Activated CD4-positive, CD25-positive, alpha-beta regulatory T cell (primary cell): ENCODE data around the gene PDE9A.

ENCODE experiments used
- DNase-seq, 4 experiments: peaks; one replicate each; lab custom pipeline; 2025; lab: John Stamatoyannopoulos, UW

PDE9A gene

GRCh38 chr21:42758721-42759593 lies 105.5 kb downstream of the PDE9A start:
- DNase-seq = no peak

DNA sequence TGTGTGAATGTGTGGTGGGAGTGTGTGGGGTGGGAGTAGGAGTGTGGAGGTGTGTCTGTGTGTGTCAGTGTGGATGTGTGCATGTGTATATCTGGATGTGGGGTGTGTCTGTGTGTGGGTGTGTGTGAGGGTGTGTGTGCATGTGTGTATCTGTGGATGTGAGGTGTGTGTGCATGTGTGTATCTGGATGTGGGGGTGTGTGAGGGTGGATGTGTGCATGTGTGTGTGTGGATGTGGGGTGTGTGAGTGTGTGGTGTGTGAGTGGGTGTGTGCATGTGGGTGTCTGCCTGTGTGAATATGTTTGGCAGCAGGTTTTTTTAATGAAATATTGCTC lies 106.1 kb downstream of the PDE9A start:
- DNase-seq = no peak

- DNase-seq = no peak
These were observed 107.0 kb downstream of the PDE9A start for GRCh38 chr21:42760361-42760950.

GRCh38 chr21:42760951-42761751 lies 107.7 kb downstream of the PDE9A start:
- no peak for DNase-seq

DNA sequence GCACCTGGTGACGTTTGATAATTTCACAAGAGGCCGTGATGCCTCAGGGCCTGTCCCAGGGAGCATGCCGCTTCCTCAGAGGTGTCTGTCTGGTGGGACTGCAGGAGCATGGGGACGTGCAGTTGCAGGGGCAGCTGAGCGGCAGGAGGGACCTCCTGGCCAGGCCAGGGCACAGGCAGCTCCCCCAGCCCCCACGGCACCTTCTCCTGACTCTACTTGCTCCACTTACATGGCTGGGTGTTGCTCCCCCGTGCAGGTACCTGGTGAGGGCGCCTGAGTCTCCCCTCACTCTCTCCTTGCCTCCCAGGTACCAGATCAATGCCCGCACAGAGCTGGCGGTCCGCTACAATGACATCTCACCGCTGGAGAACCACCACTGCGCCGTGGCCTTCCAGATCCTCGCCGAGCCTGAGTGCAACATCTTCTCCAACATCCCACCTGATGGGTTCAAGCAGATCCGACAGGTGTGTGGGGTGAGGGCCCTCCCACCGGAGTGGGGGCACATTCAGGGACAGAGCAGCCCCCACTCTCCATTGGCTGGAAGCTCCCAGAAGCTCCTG lies 108.4 kb downstream of the PDE9A start:
- DNase-seq = no peak

DNA sequence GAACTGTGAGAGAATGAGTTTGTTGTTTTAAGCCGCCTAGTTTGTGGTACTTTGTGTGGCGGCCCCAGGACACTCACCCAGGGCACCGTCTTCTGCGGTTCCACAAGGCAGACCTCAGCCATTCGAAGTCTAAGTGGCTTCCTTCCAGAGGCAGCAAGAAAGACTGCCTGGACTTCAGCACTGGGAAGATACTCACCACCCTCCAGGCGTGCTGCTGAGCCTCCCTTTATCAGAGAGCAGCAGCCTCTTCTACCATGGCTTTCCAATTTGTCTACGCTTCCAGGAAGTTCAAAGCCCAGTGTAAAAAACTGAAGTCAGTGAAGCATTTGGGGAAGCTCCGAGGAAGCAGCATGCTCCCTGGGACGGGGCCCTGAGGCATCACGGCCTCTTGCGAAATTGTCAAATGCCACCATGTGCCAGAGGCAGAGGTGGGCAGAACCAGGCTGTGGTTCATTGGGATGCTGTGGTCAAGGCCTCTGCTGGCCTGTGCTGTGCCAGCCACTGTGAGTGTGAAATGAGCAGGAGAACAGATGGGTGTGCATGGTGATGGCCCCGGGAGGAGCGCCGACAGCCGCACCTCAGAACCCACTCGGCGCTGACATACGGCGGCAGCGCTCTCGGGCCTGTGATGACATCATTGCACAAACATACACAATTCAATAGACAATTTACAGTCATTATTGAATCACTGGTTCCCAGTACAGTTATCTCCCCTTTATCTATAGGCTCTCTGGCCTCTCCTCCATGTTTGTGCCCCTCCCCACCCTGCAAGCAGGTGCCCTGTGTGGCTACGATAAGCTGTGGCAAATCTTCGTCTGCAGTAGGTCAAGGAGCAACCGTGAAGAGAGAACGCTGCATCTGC lies 110.4 kb downstream of the PDE9A start:
- no peak for DNase-seq

DNA sequence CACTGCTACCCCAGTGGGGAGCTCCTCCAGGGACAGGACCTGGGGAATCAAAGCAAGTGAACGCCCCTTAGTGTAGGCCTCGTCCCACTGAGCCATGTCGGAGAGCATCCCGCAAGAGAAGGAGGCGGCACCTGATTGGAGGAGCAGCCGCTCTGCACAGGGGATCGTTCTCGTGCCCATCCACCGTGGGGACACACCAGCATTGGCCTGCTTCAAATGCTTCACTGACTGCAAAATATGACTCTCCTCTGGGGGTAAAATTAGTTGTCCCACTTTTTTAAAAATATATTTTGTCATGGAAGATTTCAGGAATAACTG lies 111.0 kb downstream of the PDE9A start:
- DNase-seq = no peak

GRCh38 chr21:42764883-42765282 lies 111.5 kb downstream of the PDE9A start:
- no peak for DNase-seq

GRCh38 chr21:42765656-42766055 lies 112.2 kb downstream of the PDE9A start:
- DNase-seq = no peak

DNA sequence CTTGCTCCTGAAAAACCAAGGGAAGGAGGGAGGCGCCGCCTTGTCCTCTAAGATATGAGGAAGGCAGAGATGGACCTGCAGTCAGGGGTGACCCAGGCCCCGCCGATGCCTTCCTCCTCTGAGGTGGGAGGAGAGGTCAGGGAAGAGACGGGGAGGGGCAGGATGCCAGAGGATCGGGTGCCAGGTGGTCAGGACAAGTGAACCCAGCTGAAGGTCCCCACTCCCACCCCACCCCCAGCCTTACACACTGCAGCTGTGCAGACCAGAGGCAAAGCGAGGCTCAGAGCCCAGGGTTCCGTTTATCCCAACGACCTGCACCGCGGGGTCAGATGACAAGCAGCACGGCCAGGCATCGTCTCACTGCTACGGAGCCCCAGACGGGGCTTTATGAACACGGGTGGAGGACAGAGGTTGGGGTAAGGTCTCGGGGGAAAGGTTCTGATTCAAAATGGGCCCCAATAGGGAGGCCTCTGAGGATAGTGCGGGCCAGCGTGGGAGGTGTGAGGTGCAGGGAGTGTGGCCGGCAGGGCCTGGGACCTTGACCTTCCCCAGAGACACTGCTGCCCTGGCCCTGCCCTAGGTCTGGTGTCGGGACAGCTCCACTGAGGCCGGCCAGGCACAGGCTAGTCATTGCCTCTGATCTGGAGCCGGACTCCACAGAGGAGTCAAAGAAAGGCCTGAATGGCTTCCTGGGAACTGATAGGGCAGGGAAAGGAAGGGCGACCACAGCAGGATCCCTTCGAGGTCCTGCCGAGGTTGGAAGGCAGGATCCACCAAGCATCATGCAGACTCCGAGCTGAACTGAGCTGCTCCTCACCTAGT lies 113.5 kb downstream of the PDE9A start:
- no peak for DNase-seq

DNA sequence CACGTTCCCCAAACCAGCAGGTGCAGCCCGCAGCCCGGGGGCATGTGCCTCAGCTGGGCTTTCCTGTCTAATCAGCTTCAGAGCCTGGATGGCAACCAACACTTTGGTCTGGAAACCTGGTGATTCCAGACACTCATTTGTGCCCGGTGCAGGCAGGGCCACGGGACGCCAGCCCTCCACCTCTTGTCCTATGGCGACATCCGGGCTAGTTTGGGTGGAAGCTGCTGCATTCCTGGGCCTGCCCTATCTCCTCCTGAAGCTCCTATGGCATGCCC lies 114.1 kb downstream of the PDE9A start:
- DNase-seq = no peak

DNA sequence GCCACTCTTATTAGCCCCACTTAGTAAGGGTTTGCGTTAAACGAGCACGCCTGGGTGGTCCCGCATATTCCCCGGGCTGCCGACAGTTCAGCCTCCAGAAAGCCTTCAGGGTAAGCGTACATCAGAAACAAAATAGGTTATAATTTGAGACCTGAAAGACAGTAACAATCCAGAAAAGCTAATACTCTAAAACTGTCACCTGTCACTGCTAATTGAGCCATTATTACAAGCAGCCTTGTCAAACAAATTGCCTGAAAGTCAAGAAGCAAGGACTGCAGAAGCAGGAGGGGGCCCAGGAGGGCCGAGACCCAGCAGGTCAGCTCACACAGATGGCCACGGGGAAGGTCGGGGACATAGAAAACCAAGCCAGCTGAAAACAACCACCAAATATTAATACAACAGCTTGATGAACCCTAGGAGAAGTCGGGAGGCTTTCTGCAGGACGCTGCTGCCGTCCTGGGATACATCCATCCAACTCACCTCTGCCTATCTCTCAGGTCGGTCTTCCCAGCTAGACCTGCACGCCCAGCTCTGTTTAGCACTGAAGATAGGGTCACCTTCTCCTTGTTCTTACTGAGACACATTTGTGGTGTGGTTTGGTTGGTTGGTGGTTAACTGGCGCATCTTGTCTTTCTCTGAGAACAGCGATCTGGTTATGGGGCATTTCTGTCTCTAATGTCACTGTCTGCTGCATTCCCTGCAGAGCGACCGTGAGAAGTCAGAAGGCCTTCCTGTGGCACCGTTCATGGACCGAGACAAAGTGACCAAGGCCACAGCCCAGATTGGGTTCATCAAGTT lies 115.1 kb downstream of the PDE9A start:
- no peak for DNase-seq

DNA sequence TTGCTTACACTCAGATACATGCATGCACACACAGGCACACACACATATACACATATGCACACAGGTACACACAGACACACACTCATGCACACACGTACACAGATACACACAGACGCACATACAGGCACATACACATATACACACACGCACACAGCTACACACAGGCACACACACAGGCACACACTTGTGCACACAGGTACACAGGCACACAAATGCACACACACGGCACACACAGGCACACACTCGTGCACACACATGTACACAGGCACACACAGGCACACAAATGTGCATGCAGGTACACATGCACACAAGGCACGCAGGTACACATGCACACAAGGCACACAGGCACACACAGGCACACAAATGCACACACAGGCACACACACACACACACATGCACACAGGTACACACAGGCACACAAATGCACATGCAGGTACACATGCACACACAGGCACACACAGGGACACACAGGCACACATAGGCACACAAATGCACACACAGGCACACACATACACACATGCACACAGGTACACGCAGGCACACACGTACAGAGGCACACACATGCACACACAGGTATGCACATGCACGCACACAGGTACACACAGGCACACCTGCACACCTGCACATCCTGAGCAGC lies 115.9 kb downstream of the PDE9A start:
- DNase-seq = no peak

DNA sequence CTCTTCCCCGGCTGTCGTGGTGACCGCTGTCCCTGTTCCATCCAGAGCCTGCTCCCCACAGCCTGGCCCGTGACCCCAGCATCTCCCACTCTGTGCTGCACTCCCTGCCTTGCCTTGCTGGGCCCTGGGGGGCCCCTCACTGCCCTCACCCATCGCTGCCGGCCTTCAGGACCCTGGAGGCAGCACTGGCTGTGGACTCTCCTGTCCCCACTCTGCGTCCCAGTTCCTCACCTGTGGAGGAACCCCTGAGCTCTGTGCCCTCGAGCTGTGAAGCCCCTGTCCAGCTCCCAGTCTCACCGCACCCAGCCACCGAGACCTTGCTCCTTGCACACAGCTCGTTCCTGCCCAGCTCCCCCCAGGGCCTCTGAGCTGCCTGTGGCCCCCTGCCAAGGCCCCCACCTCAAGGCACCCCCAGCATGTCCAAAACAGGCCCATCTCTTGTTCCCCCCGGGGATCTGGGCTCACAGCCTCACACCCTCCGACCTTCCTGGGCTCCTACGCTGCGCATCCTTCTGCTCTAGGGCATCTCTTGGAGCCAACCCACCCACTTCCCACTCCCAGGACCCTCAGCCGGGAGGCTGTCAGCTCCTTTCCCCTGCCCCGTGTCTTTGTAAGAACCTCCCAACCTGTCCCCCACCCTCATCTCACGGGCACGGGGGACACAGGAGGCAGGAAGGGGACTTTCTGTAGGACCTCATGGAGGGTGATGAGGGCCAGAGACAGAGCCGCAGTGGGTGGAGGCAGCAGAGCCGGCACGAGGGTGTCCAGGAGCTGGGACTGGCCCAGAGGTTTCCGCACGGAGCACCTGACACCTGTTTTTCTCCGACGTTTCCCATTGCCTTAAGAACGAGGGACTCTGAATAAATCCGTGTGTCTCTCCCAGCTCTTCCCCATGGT lies 116.6 kb downstream of the PDE9A start:
- no peak for DNase-seq

GRCh38 chr21:42770717-42771502 lies 117.5 kb downstream of the PDE9A start:
- no peak for DNase-seq

- no peak for DNase-seq
These were observed 118.0 kb downstream of the PDE9A start for GRCh38 chr21:42771503-42771805.

GRCh38 chr21:42775123-42775522 lies 121.7 kb downstream of the PDE9A start:
- DNase-seq = no peak

DNA sequence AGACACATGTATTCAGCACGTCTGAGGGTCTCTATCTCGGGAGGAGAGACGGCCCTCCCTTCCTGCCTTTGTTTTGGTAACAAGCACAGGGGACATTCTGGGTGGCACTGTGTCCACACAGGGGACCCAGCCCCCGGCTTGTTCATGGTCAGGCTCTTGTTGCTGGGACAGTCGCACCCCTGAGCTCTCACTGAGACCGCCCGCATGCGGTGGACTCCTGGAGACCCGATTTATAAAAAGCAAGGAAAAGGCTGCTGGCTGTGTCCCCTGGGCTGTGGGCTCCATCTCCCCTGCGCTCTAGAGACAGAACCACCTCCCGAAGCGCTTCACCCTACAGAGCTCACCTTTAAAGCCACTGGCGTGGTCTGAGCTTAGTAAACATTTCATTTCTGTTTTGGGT lies 122.5 kb downstream of the PDE9A start:
- DNase-seq = no peak
